Naive thymus-derived CD8-positive, alpha-beta T cell (primary cell): ENCODE measurements around the gene RHOBTB1. TPM values are rescaled to one million over a fixed set of nuclear protein-coding genes. Genes with fewer than 3 reads are reported as not detected.

ENCODE experiments used
- ATAC-seq, 2 donors: fragments of 150-1000 bp; cut with Tn5 transposase in 1 of 2; sonication (Bioruptor Pico), chemical (Tn5 transposase) in 1 of 2; 1 replicate in 1 of 2; 2 replicates in 1 of 2; pipeline ENCODE4 v1.10.0; 2021; ENCODE audit warnings: mild to moderate bottlenecking in 2 of 2, moderate library complexity in 2 of 2
- POLR2A ChIA-PET: fragments of 350-600 bp; sonication (Branson Sonifier 250); formaldehyde crosslinking; loops from one replicate; lab custom pipeline; 2021; ENCODE audit warnings: antibody characterized with exemption; lab: Charles Lee
- DNase-seq, 10 donors: peaks; one replicate each; pipeline versions ENCODE4 v3.0.0 to v3.0.0-alpha.2; 2020 to 2022
- H3K27ac Mint-ChIP-seq, 10 donors: one replicate each; pipeline ENCODE4 v1.8.0; 2020 to 2022; ENCODE audit warnings: mild to moderate bottlenecking in 10 of 10, mixed read lengths in 10 of 10, moderate library complexity in 4 of 10, inconsistent platforms in 1 of 10
- H3K27me3 Mint-ChIP-seq, 5 donors: one replicate each; pipeline ENCODE4 v1.8.0; 2021 to 2022; ENCODE audit warnings: mixed read lengths in 5 of 5
- H3K36me3 Mint-ChIP-seq, 3 donors: one replicate each; pipeline ENCODE4 v1.8.0; 2020 to 2022; ENCODE audit warnings: mixed read lengths in 3 of 3, mild to moderate bottlenecking in 2 of 3, inconsistent platforms in 1 of 3
- H3K4me1 Mint-ChIP-seq, 4 donors: one replicate each; pipeline ENCODE4 v1.8.0; 2021 to 2022; ENCODE audit warnings: mixed read lengths in 4 of 4
- H3K4me3 Mint-ChIP-seq, 10 donors: one replicate each; pipeline ENCODE4 v1.8.0; 2020 to 2022; ENCODE audit warnings: mild to moderate bottlenecking in 10 of 10, mixed read lengths in 10 of 10, moderate library complexity in 6 of 10, inconsistent platforms in 1 of 10
- H3K9me3 Mint-ChIP-seq, 9 donors: one replicate each; pipeline ENCODE4 v1.8.0; 2020 to 2022; ENCODE audit warnings: mixed read lengths in 9 of 9, mild to moderate bottlenecking in 3 of 9, inconsistent platforms in 1 of 9, moderate library complexity in 1 of 9
- polyA plus RNA-seq, 3 donors: library from polyadenylated mRNA; unstranded; fragments of 300-500 nt; fragmentation: Illumina TruSeq; gene quantifications; one replicate each; pipeline ENCODE4 v1.2.3, GENCODE V29; 2021
- total RNA-seq, 8 experiments: library from RNA in 2 of 8; stranded (reverse) in 2 of 8; gene quantifications; one replicate each; pipeline ENCODE4 v1.2.3 and lab custom pipeline; 2021 to 2026

The RHOBTB1 gene
- total and polyA plus RNA-seq, 5 experiments from 2014 or later, result 0.33 TPM; not detected in 4

DNA sequence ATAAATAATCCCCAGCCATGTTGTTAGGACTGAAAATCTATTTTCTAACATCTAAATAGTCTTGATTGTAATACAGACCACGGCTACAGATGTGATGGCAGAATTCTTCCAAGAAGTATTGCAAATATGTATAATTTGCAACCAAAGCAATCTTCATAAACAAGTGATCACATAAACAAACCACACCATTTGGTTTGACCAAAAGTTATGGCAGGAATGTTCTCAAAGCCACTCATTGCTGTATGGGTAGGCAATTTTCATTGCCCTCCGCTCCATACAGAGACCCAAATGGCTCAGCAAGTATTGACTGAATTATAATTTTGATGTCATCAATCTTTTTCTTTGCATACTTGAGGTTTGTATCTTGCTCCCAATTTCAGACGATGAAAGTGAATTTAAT is 19.0 kb upstream of the RHOBTB1 start:
- peaks cover 0 to 31% (median 3%) of the 10 kb centered on the region in 5 donors for H3K27me3 Mint-ChIP-seq
- ATAC-seq (no peak), DNase-seq (no peak)
- no peaks in the 10 kb centered on the region for H3K36me3 Mint-ChIP-seq
- H3K9me3 Mint-ChIP-seq, result no peaks in the 10 kb centered on the region
- H3K4me3 Mint-ChIP-seq, result no peak overlapping the region
- H3K27ac Mint-ChIP-seq, result no peak overlapping the region
- POLR2A ChIA-PET, result no interaction called here
- peaks cover 0 to 7% (median 2%) of the 10 kb centered on the region in 4 donors for H3K4me1 Mint-ChIP-seq

DNA sequence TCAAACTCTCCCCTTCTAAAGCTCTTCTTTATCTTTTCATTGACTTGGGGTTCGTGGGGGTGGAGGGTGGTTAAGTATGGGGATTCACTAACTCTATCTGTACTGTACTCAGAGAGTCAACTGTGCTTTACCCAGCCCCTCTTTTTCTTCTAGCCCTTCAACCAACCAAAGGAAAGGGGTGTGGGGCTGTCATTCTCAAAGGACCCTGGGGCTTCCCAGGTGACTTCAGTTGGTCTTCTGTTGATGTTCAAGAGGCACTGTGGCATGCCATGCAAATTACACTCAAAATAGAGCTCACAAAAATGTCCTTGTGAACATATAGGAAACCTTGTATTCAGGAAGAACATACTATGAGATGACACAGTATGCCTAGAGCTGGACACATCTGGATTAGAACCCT is 16.9 kb upstream of the RHOBTB1 start:
- Mint-ChIP-seq H3K27me3 (peaks cover 0 to 18% (median 1%) of the 10 kb centered on the region in 5 donors), H3K4me3 (no peak overlapping the region), H3K27ac (no peak overlapping the region), H3K4me1 (peaks cover 0 to 7% (median 2%) of the 10 kb centered on the region in 4 donors), H3K36me3 (no peaks in the 10 kb centered on the region), H3K9me3 (no peaks in the 10 kb centered on the region)
- ATAC-seq (no peak), DNase-seq (no peak)
- POLR2A ChIA-PET, result no interaction called here

DNA sequence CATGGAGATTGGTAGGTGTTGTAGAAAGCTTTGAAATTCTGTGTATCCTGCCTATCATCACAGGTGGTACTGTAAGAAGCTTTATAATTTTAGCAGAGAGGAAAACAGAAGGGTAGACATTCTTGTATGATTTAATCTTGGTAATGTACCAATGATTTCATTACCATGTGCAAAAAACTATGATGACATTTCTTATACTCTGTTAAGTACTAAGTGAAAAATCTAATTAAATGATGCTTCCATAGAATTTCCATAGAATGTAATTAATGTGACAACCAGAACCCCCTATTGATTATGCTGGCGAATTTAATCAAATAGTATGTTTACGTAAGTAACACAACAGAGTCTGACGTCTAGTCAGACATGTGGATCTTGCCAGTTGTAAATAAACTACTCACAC is 16.0 kb upstream of the RHOBTB1 start:
- H3K4me1 Mint-ChIP-seq, result peaks cover 0 to 7% (median 2%) of the 10 kb centered on the region in 4 donors
- H3K36me3 Mint-ChIP-seq, result no peaks in the 10 kb centered on the region
- ATAC-seq (no peak), DNase-seq (no peak)
- no peak overlapping the region for H3K4me3 Mint-ChIP-seq
- H3K27me3 Mint-ChIP-seq, result peaks cover 0 to 18% (median 5%) of the 10 kb centered on the region in 5 donors
- no peaks in the 10 kb centered on the region for H3K9me3 Mint-ChIP-seq
- POLR2A ChIA-PET, result no interaction called here
- H3K27ac Mint-ChIP-seq, result no peak overlapping the region

DNA sequence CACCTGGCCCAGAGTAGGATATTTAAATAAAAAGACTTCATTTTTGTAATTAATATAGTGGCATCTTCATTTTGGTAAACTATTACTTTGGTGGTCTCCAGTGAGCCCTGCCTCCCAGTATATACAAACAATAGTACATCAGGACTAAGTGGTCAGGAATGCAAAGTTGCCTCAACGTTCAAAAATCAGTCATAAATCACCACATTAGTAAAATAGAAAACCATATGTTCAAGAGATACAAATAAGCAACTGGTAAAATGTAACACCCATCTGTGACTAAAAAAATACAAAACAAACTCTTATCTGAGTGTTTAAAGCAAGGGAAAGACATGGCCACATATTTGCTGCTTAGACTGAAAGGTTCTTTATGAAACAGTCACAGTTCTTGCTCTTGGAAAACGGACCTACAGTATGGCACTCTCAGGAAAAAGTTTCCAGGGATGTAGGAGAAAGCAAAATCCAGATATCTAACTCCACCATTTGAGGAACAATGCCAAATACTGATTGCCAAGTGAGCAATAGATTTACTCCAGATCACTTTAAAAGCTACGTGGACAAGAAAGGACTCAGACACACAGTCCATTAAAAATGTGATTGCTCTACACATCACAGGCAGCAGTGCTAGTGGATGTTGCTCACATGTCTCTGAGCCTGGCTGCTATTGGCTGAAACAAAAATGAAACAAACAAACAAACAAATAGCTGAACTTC is 15.1 kb upstream of the RHOBTB1 start:
- Mint-ChIP-seq H3K27ac (no peak overlapping the region), H3K4me1 (peaks cover 0 to 6% (median 1%) of the 10 kb centered on the region in 4 donors), H3K27me3 (peaks cover 0 to 14% (median 5%) of the 10 kb centered on the region in 5 donors), H3K4me3 (no peak overlapping the region), H3K36me3 (no peaks in the 10 kb centered on the region), H3K9me3 (no peaks in the 10 kb centered on the region)
- DNase-seq, result no peak
- POLR2A ChIA-PET, result no interaction called here
- ATAC-seq, result no peak

DNA sequence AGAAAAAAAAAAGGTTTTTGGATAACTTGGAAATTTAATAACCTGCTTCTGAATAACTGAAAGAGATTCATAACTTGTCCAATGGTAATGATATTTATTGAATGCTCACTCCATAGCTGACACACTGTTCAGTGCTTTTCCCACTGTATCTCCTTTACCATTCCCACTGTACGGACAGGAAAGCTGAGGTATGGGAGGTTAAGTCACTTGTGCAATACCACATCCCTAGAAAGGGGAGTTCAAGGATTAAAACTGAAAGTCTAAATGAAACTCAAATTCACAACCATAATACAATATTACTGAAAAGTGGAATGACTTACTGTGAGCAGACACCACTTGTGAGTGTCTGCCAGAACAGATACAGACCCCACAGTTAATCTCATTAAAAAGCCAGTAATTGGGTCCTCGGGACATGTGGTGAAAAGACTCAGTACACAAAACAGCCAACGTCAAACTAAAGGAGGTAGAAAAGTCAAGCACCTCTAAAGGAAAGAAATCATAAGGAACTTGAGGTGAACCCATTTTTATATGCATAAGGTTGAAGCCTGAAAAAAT is 13.8 kb upstream of the RHOBTB1 start:
- Mint-ChIP-seq H3K27me3 (peaks cover 0 to 9% (median 3%) of the 10 kb centered on the region in 5 donors), H3K4me3 (no peak overlapping the region), H3K36me3 (no peaks in the 10 kb centered on the region), H3K27ac (no peak overlapping the region), H3K9me3 (no peaks in the 10 kb centered on the region), H3K4me1 (peaks cover 0 to 5% (median 0%) of the 10 kb centered on the region in 4 donors)
- ATAC-seq (no peak), DNase-seq (no peak)
- POLR2A ChIA-PET, result no interaction called here

DNA sequence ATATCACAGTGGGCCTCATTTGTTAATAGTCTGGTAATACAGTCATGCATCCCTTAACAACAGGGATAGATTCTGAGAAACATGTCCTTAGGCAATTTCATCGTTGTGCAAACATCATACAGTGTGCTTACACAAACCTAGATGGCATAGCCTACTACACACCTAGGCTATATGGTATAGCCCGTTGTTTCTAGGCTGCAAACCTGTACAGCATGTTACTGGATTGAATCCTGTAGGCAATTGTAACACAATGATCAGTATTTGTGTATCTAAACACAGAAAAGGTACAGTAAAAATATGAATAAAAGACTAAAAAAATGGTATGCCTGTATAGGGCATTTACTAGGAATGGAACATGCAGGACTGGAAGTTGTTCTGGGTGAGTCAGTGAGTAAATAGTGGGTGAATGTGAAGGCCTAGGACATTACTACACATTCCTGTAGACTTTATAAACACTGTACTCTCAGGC is 12.0 kb upstream of the RHOBTB1 start:
- H3K9me3 Mint-ChIP-seq, result no peaks in the 10 kb centered on the region
- peaks cover 0 to 14% (median 5%) of the 10 kb centered on the region in 5 donors for H3K27me3 Mint-ChIP-seq
- POLR2A ChIA-PET, result no interaction called here
- H3K4me3 Mint-ChIP-seq, result no peak overlapping the region
- no peak overlapping the region for H3K27ac Mint-ChIP-seq
- H3K4me1 Mint-ChIP-seq, result peaks cover 0 to 2% (median 0%) of the 10 kb centered on the region in 4 donors
- DNase-seq (no peak), ATAC-seq (no peak)
- no peaks in the 10 kb centered on the region for H3K36me3 Mint-ChIP-seq

GRCh38 chr10:60955316-60955715 is 11.3 kb upstream of the RHOBTB1 start:
- Mint-ChIP-seq H3K4me1 (no peaks in the 10 kb centered on the region), H3K4me3 (no peak overlapping the region), H3K27me3 (peaks cover 0 to 15% (median 4%) of the 10 kb centered on the region in 5 donors), H3K27ac (no peak overlapping the region), H3K9me3 (no peaks in the 10 kb centered on the region), H3K36me3 (no peaks in the 10 kb centered on the region)
- POLR2A ChIA-PET, result no interaction called here
- DNase-seq (no peak), ATAC-seq (no peak)

GRCh38 chr10:60954035-60954434 is 10.1 kb upstream of the RHOBTB1 start:
- Mint-ChIP-seq H3K27me3 (peaks cover under 1 to 27% (median 6%) of the 10 kb centered on the region in 5 donors), H3K9me3 (no peaks in the 10 kb centered on the region), H3K4me3 (no peak overlapping the region), H3K4me1 (no peaks in the 10 kb centered on the region), H3K27ac (no peak overlapping the region), H3K36me3 (no peaks in the 10 kb centered on the region)
- DNase-seq, result no peak
- POLR2A ChIA-PET, result no interaction called here
- ATAC-seq, result no peak

DNA sequence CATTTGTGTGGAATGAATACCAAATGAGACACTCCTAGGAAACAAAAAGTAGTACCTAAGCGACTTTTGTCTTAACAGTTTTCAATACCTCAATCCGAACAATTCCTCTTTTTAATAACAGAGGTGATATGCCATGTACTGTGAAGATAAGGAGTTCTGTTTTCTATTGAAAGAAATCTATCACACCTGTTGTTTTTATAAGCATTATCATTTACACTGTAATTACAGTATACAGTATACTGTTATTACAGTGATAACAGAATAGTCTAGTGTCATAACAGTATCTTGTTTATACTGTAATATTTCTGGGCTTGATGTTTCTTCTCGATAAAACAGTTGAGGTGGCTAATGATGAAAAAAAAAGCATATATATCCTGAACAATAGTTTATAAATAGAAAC is 9.4 kb upstream of the RHOBTB1 start:
- Mint-ChIP-seq H3K9me3 (no peaks in the 10 kb centered on the region), H3K27me3 (peaks cover 3 to 34% (median 6%) of the 10 kb centered on the region in 5 donors), H3K4me1 (no peaks in the 10 kb centered on the region), H3K36me3 (no peaks in the 10 kb centered on the region), H3K27ac (no peak overlapping the region), H3K4me3 (no peak overlapping the region)
- POLR2A ChIA-PET, result no interaction called here
- DNase-seq, result no peak
- ATAC-seq, result no peak

GRCh38 chr10:60952846-60953220 is 8.8 kb upstream of the RHOBTB1 start:
- Mint-ChIP-seq H3K27ac (no peak overlapping the region), H3K27me3 (peaks cover 6 to 39% (median 11%) of the 10 kb centered on the region in 5 donors)

GRCh38 chr10:60952067-60952845 is 8.3 kb upstream of the RHOBTB1 start:
- H3K27ac Mint-ChIP-seq, result no peak overlapping the region

More at GRCh38 chr10:60952846-60953220, 8.8 kb upstream of the RHOBTB1 start:
- H3K4me1 Mint-ChIP-seq, result no peaks in the 10 kb centered on the region
- DNase-seq, result no peak
- ATAC-seq, result no peak
- H3K9me3 Mint-ChIP-seq, result no peaks in the 10 kb centered on the region
- POLR2A ChIA-PET, result no interaction called here
- no peaks in the 10 kb centered on the region for H3K36me3 Mint-ChIP-seq
- H3K4me3 Mint-ChIP-seq, result no peak overlapping the region

DNA sequence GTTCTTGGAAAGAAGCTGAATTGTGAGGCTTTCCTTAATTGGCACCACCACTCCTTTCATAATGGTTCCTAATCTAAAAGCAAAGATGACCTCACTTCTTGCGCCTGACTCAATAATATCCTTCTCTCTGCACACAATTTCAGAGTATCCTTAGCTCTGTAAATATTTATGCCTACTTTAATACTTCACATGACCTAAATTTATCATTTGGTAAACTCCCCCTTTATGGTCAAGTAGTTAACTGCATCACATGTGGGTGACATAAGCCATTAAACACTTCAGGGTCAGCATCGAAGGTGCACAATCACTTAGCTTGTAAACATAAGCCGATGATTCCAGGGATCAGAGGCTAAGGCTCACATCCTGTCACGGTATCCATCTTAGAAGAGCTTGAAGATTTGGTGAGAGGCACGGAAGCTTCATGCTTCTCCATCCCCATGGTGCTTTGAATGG is 7.3 kb upstream of the RHOBTB1 start:
- no peaks in the 10 kb centered on the region for H3K9me3 Mint-ChIP-seq

More at GRCh38 chr10:60952067-60952845, 8.3 kb upstream of the RHOBTB1 start:
- POLR2A ChIA-PET, result no interaction called here
- Mint-ChIP-seq H3K27me3 (peaks cover 8 to 45% (median 11%) of the 10 kb centered on the region in 5 donors), H3K4me3 (no peak overlapping the region), H3K4me1 (no peaks in the 10 kb centered on the region), H3K36me3 (no peaks in the 10 kb centered on the region), H3K9me3 (no peaks in the 10 kb centered on the region)
- DNase-seq (no peak), ATAC-seq (no peak)

GRCh38 chr10:60950300-60950699 is 6.3 kb upstream of the RHOBTB1 start:
- Mint-ChIP-seq H3K9me3 (no peaks in the 10 kb centered on the region), H3K36me3 (peaks cover 0 to 2% (median 0%) of the 10 kb centered on the region in 3 donors), H3K27ac (no peak overlapping the region), H3K4me3 (no peak overlapping the region), H3K4me1 (no peaks in the 10 kb centered on the region), H3K27me3 (peaks cover 15 to 65% (median 26%) of the 10 kb centered on the region in 5 donors)
- DNase-seq (no peak), ATAC-seq (no peak)
- POLR2A ChIA-PET, result no interaction called here

More for the DNA sequence above, 7.3 kb upstream of the RHOBTB1 start:
- POLR2A ChIA-PET, result no interaction called here
- ATAC-seq (no peak), DNase-seq (no peak)
- no peaks in the 10 kb centered on the region for H3K36me3 Mint-ChIP-seq
- no peak overlapping the region for H3K27ac Mint-ChIP-seq
- H3K27me3 Mint-ChIP-seq, result peaks cover 10 to 55% (median 19%) of the 10 kb centered on the region in 5 donors
- no peak overlapping the region for H3K4me3 Mint-ChIP-seq
- no peaks in the 10 kb centered on the region for H3K4me1 Mint-ChIP-seq
